Left renal pelvis (tissue), 4 donors: Measurements from ENCODE around the gene CTSS. TPM values are rescaled to one million over a fixed set of nuclear protein-coding genes. Genes with fewer than 3 reads are reported as not detected.
"Not testable (repeated sequence)": the region's sequence is repeated elsewhere in the genome, so short reads cannot be mapped to it uniquely, and the experiment has no call there.

Experiments
- DNase-seq, 4 donors: peaks; one replicate each; pipeline ENCODE4 v3.0.0-alpha.2; 2013; ENCODE audit warnings: low read depth in 4 of 4, low spot score in 3 of 4
- polyA plus RNA-seq, 4 donors: library from polyadenylated mRNA; unstranded; fragments of 120-200 nt; gene quantifications; one replicate each; pipeline ENCODE4 v1.2.1, GENCODE V29; 2013; ENCODE audit not compliant: insufficient read length in 4 of 4

Gene CTSS
- polyA plus RNA-seq, 4 donors = 11.3 to 27.6 (median 14.9) TPM

GRCh38 chr1:150775931-150776505 lies 10.4 kb upstream of the CTSS start:
- DNase-seq = not testable (repeated sequence)

GRCh38 chr1:150775276-150775675 lies 9.7 kb upstream of the CTSS start:
- no peak for DNase-seq

GRCh38 chr1:150772326-150772725 lies 6.7 kb upstream of the CTSS start:
- no peak for DNase-seq

DNA sequence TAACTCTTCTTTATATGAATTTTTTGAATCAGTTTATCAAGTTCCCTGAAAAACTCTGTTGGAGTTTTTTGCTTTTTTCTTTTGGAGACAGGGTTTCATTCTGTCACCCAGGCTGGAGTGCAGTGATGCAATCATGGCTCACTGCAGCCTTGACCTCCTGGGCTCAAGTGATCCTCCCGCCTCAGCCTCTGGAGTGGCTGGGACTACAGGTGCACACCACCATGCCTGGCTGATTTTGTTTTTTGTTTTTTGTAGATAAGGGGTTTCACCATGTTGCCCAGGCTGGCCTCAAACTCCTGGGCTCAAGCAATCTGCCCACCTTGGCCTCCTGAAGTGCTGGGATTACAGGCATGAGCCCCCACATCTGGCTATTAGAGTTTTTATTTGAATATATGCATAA lies 2.1 kb upstream of the CTSS start:
- not testable (repeated sequence) for DNase-seq

DNA sequence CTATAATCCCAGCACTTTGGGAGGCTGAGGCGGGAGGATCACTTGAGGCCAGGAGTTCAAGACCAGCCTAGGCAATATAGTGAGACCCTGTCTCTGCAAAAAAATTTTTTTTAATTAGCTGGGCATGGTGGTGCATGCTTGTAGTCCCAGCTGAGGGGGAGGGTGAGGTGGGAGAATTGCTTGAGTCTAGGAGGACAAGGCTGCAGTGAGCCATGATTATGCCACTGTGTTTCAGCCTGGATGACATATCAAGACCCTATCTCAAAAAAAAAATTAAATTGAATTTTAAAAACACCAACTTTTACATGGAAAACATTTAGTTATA lies 361 bp upstream of the CTSS start:
- not testable (repeated sequence) for DNase-seq

GRCh38 chr1:150764617-150765101 lies 919 bp downstream of the CTSS start:
- DNase-seq = no peak

DNA sequence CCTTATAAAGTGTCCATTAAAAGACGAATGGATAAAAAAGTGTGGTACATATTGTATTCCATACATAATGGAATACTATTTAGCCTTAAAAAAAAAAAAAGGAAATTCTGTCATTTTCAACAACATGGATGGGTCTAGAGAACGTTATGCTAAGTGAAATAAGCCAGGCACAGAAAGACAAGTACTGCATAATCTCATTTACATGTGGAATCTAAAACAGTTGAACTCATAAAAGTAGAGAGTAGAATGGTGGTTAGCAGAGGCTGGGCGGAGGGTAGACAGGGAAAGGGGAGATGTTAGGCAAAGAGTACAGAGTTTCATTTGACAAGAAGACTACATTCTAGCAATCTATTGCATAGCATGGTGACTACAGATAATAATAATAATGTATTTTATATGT lies 2.6 kb downstream of the CTSS start:
- DNase-seq = no peak

DNA sequence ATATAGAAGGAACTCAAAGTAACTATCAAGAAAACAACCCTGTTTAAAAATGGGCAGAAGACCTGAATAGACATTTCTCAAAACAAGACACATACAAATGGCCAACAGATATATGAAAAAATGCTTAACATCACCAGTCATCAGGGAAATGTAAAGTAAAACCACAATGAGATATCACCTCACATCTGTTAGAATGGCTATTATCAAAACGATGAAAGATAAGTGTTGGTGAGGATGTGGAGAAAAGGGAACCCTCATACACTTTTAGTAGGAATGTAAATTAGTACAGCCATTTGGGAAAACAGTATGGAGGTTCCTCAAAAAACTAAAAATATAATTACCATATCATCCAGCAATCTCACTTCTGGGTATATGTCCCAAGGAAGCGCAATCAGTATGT lies 3.0 kb downstream of the CTSS start:
- DNase-seq = no peak

DNA sequence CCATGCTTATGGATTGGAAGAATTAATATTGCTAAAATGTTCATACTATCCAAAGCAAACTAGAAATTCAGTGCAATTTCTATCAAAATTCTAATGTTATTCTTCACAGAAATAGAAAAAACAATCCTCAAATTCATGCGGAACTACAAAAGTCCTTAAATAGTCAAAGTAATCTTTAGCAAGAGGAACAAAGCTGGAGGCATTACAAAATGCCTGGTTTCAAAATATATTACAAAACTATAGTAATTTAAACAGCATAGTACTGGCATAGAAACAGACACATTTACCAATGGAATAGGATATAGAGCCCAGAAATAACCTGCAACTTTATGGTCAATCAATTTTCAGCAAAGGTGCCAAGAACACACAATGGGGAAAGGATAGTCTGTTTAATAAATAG lies 3.8 kb downstream of the CTSS start:
- no peak for DNase-seq

DNA sequence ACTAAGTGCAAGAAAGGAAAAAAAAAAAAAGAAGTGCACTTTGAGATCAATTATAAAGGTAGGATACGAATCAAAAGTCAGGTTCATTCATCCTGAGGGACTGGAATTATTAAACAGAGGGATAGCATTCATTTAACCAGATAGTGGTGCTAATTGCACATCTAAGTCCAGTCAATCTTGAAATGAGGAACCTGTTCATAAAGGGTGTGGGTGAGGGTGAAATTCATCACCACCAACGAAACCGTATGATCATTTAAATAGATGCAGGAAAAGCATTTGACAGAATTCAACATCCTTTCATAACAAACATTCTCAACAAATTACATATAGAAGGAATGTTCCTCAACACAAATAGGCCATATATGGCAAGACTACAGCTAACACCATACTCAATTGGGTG lies 5.6 kb downstream of the CTSS start:
- no peak for DNase-seq

- no peak for DNase-seq
These were observed 12.2 kb downstream of the CTSS start for GRCh38 chr1:150753416-150753815.

DNA sequence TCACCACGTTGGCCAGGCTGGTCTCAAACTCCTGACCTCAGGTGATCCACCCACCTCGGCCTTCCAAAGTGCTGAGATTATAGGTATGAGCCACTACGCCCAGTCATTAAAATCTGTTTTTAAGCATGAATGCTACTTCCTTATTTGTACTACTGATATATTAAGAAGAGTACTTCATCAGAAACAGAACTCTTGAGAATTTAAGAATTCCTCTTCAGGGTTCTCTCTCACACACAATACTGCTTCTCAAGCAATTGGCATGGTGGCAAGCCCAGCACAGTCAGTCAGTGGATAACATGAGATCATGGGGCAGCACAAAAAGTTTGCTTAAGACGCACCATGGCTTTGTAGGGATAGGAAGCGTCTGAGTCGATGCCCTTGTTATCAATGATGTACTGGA lies 14.1 kb downstream of the CTSS start:
- DNase-seq = no peak

DNA sequence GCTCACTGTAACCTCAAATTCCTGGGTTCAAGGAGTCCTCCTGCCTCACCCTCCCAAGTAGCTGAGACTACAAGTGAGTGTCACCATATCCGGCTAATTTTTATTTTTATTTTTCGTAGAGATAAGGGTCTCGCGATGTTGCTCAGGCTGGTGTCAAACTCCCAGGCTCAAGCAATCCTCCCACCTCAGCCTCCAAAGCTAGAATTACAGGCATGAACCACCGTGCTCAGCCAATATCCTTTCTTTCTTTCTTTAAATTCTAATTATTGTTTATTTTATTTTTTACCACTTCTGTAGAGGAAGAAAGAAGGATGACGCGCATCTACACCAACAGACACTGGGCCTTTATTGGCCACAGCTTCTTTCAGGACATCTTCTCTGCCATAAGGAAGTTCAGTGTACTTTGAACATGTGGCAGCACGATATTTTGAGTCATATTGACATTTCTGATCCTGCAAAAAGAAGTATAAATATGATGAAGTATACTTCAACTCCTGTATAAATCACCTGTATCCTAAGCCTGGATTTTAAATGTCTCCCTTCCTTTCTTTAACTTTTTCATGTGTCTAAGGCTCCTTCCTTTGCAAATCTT lies 15.8 kb downstream of the CTSS start:
- no peak for DNase-seq

GRCh38 chr1:150748878-150749719 lies 16.5 kb downstream of the CTSS start:
- no peak for DNase-seq

GRCh38 chr1:150730130-150730721 lies 35.4 kb downstream of the CTSS start:
- no peak for DNase-seq

DNA sequence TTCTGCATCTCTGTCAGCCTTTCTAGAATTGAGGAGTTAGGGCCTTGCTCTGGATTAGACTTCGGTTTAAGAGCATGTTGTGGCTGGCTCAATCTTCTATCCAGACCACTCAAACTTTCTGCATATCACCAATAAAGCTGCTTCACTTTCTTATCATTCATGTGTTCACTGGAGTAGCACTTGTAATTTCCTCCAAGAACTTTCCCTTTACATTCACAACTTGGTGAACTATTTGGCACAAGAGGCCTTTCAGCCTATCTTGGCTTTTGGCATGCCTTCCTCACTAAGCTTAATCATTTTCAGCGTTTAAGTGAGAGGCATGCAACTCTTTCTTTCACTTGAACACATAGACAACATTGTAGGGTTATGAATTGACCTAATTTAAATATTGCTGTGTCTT lies 41.2 kb downstream of the CTSS start:
- DNase-seq = no peak

GRCh38 chr1:150720703-150721102 lies 44.9 kb downstream of the CTSS start, which contains the start of gene HORMAD1:
HORMAD1 (minus strand) TSS chr1:150720895; CDS start chr1:150719505, 1,390 bp downstream.
- DNase-seq = no peak

GRCh38 chr1:150720098-150720497 lies 45.5 kb downstream of the CTSS start:
- no peak for DNase-seq

DNA sequence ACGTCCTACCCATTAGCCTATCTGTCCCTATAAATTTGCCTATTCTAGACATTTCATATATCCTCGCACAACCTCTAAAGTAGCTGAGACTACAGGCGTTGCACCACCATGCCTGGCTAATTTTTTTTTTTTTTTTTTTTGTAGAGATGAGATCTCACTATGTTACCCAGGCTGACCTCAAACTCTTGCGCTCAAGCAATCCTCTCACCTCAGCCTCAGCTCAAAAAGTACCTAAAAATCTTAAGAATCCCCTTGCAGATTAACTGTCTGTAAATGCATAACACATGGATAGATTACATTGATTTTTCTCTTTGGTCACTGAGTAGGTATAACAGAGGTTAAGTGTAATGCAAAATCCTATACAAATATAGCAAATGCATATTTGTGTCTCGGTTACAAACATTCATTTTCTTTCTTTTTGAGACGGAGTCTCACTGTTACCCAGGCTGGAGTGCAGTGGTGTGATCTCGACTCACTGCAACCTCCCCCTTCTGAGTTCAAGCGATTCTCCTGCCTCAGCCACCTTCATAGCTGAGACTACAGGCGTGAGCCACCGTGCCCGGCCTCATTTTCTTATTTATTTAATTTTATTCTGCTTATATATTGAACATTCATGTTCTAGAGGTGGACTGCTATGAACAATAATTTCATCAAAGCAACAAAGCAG lies 47.2 kb downstream of the CTSS start:
- DNase-seq = no peak

- DNase-seq = not testable (repeated sequence)
These were observed 56.5 kb downstream of the CTSS start for GRCh38 chr1:150709031-150709430.

GRCh38 chr1:150708595-150708994 lies 57.0 kb downstream of the CTSS start:
- DNase-seq = no peak
